Loucy (cell line): ENCODE measurements around the gene GRN.
"Not testable (repeated sequence)": the region's sequence is repeated elsewhere in the genome, so short reads cannot be mapped to it uniquely, and the experiment has no call there.

Source experiments
- H2AFZ ChIP-seq: fragments of 200-600 bp; sonication (generic); 2 replicates; pipeline ENCODE4 v1.6.0; 2016; ENCODE audit warnings: antibody characterized with exemption, mild to moderate bottlenecking, low read length, moderate library complexity
- H3F3A ChIP-seq: fragments of 200-600 bp; 2 replicates; pipeline ENCODE4 v1.6.0; 2016; ENCODE audit warnings: antibody characterized with exemption, low read depth, mild to moderate bottlenecking
- H3K27me3 ChIP-seq: fragments of 200-600 bp; sonication (generic); 2 replicates; pipeline ENCODE4 v1.6.1; 2014; ENCODE audit warnings: low read length, mild to moderate bottlenecking; ENCODE audit not compliant: insufficient read depth, poor library complexity, severe bottlenecking
- H3K36me3 ChIP-seq: fragments of 200-600 bp; sonication (generic); 2 replicates; pipeline ENCODE4 v1.6.1; 2016; ENCODE audit warnings: low read length; ENCODE audit not compliant: insufficient read depth
- H3K4me1 ChIP-seq: fragments of 200-600 bp; sonication (generic); 2 replicates; pipeline ENCODE4 v1.5.1; 2014; ENCODE audit warnings: low read length, mild to moderate bottlenecking; ENCODE audit not compliant: insufficient read depth, poor library complexity, severe bottlenecking
- H3K4me2 ChIP-seq: fragments of 200-600 bp; sonication (generic); 2 replicates; pipeline ENCODE4 v1.6.0; 2014; ENCODE audit warnings: antibody characterized with exemption, low read length, low read depth, mild to moderate bottlenecking; ENCODE audit not compliant: poor library complexity, severe bottlenecking
- H3K4me3 ChIP-seq: fragments of 200-600 bp; sonication (generic); 2 replicates; pipeline ENCODE4 v1.5.1; 2014; ENCODE audit warnings: low read length, mild to moderate bottlenecking, mixed read lengths; ENCODE audit not compliant: poor library complexity, severe bottlenecking
- H3K79me2 ChIP-seq: fragments of 200-600 bp; sonication (generic); 2 replicates; pipeline ENCODE4 v1.6.1; 2014; ENCODE audit warnings: low read length; ENCODE audit not compliant: insufficient read depth
- H3K9ac ChIP-seq: fragments of 200-600 bp; sonication (generic); 2 replicates; pipeline ENCODE4 v1.6.0; 2014; ENCODE audit warnings: mild to moderate bottlenecking, low read depth, low read length, moderate library complexity; ENCODE audit not compliant: poor library complexity, severe bottlenecking
- H3K9me2 ChIP-seq: fragments of 200-600 bp; sonication (generic); replicated peaks from 2 replicates; pipeline ENCODE4 v1.6.1; 2016; ENCODE audit warnings: low read depth, low read length, mixed read lengths
- H3K9me3 ChIP-seq: fragments of 200-600 bp; sonication (generic); 2 replicates; pipeline ENCODE4 v1.6.1; 2014; ENCODE audit warnings: mild to moderate bottlenecking, antibody characterized with exemption, low read length, low read depth; ENCODE audit not compliant: insufficient read depth
- H4K20me1 ChIP-seq: fragments of 200-600 bp; sonication (generic); 2 replicates; pipeline ENCODE4 v1.6.0; 2014; ENCODE audit warnings: antibody characterized with exemption, low read length, mild to moderate bottlenecking; ENCODE audit not compliant: insufficient read depth, poor library complexity, severe bottlenecking
- EZH2phosphoT487 ChIP-seq: fragments of 200-600 bp; IDR thresholded peaks from 2 replicates; pipeline ENCODE4 v1.6.1; 2018; ENCODE audit warnings: antibody characterized with exemption, mild to moderate bottlenecking, moderate library complexity, borderline replicate concordance
- TF ChIP-seq, protein P1 (sequence below): fragments of 200-600 bp; sonication (generic); conservative IDR thresholded peaks from 2 replicates; pipeline ENCODE4 v1.5.1; 2014; ENCODE audit warnings: mild to moderate bottlenecking, antibody characterized with exemption, low read length

Gene GRN

DNA sequence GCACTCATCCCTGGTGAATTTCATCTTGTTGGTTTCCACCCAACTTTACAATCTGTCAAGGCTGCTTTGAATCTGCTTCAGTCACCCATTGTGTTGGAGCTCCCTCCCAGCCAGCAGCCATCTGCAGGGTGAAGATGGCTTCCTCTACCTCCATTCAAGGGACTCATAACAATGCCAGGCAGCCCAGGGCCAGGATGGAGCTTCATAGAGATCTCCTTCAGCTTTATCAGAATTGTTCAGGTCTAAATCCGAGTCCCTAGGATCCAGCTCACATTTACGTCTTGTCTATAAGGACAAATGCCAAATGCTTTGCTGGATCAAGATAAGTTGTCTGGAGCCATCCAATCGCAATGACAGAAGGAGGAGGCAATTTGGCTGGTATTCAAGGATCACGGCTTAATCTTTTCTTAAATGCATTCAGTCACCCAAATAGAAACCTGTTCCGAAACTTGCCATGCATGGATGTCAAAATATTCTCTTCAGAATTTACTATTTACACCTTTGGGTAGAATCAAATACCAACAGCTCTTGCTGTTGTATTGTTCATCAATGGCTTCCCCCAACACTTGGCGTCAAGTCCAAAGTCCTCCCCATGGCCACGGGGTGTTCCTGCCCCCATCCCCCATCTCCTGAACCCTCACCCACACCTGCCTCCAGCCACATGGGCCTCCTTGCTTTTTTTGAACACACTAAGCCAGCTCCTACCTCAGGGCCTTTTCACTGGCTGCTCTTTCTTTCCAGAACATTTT is 22.3 kb downstream of the GRN start:
- Histone ChIP-seq H3K4me2 (no peak overlapping the region), H3F3A (no peaks in the 10 kb centered on the region), H2AFZ (no peak overlapping the region), H3K9me2 (no peaks in the 10 kb centered on the region), H3K36me3 (no peaks in the 10 kb centered on the region), H4K20me1 (no peaks in the 10 kb centered on the region), H3K27me3 (no peaks in the 10 kb centered on the region), H3K4me3 (no peak overlapping the region), H3K4me1 (peaks cover 7% of the 10 kb centered on the region), H3K9me3 (no peaks in the 10 kb centered on the region), H3K9ac (no peak overlapping the region), H3K79me2 (peaks cover 4% of the 10 kb centered on the region; the same call in 1 of the 2 replicates)
- no peak for TF ChIP-seq EZH2phosphoT487
- TF ChIP-seq, protein P1, sequence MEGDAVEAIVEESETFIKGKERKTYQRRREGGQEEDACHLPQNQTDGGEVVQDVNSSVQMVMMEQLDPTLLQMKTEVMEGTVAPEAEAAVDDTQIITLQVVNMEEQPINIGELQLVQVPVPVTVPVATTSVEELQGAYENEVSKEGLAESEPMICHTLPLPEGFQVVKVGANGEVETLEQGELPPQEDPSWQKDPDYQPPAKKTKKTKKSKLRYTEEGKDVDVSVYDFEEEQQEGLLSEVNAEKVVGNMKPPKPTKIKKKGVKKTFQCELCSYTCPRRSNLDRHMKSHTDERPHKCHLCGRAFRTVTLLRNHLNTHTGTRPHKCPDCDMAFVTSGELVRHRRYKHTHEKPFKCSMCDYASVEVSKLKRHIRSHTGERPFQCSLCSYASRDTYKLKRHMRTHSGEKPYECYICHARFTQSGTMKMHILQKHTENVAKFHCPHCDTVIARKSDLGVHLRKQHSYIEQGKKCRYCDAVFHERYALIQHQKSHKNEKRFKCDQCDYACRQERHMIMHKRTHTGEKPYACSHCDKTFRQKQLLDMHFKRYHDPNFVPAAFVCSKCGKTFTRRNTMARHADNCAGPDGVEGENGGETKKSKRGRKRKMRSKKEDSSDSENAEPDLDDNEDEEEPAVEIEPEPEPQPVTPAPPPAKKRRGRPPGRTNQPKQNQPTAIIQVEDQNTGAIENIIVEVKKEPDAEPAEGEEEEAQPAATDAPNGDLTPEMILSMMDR = no peak

DNA sequence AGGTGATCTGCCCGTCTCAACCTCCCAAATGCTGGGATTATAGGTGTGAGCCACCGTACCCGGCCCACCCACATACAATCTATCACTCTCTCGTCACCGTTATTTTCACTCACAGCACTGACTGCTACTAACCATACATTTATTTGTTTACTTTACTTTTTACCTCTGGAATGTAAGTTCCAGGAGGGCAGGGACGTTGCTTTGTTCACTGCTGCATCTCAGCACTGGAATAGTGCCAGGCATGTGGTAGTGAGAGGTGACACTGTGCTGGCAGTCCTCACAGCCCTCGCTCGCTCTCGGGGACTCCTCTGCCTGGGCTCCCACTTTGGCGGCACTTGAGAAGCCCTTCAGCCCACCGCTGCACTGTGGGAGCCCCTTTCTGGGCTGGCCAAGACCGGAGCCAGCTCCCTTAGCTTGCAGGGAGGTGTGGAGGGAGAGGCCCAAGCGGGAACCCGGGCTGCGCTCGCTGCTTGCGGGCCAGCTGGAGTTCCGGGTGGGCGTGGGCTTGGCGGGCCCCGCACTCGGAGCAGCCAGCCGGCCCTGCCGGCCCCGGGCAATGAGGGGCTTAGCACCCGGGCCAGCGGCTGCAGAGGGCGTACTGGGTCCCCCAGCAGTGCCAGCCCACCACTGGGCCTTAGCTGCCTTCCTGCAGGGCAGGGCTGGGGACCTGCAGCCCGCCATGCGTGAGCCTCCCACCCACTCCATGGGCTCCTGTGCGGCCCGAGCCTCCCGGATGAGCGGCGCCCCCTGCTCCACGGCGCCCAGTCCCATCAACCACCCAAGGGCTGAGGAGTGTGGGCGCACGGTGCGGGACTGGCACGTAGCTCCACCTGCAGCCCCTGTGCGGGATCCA is 23.5 kb downstream of the GRN start:
- H3F3A ChIP-seq, H3K36me3 ChIP-seq, H4K20me1 ChIP-seq, H3K27me3 ChIP-seq, H3K9me3 ChIP-seq, H3K4me2 ChIP-seq, H3K9ac ChIP-seq, H2AFZ ChIP-seq, H3K9me2 ChIP-seq, H3K79me2 ChIP-seq, H3K4me3 ChIP-seq, H3K4me1 ChIP-seq: not testable (repeated sequence)

DNA sequence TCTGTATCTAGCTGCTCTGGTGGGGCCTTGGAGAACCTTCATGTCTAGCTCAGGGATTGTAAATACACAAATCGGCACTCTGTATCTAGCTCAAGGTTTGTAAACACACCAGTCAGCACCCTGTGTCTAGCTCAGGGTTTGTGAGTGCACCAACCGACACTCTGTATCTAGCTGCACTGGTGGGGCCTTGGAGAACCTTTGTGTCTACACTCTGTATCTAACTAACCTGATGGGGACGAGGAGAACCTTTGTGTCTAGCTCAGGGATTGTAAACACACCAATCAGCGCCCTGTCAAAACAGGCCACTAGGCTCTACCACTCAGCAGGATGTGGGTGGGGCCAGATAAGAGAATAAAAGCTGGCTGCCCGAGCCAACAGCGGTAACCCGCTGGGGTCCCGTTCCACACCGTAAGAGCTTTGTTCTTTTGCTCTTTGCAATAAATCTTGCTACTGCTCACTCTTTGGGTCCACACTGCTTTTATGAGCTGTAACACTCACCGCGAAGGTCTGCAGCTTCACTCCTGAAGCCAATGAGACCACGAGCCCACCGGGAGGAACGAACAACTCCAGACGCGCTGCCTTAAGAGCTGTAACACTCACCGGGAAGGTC is 24.4 kb downstream of the GRN start:
- H3K27me3 ChIP-seq, H4K20me1 ChIP-seq, H3K9me2 ChIP-seq, H3K9ac ChIP-seq, H3K4me3 ChIP-seq, H3K79me2 ChIP-seq, H3K36me3 ChIP-seq, H3K9me3 ChIP-seq, H3F3A ChIP-seq, H3K4me1 ChIP-seq, H2AFZ ChIP-seq, H3K4me2 ChIP-seq: not testable (repeated sequence)

DNA sequence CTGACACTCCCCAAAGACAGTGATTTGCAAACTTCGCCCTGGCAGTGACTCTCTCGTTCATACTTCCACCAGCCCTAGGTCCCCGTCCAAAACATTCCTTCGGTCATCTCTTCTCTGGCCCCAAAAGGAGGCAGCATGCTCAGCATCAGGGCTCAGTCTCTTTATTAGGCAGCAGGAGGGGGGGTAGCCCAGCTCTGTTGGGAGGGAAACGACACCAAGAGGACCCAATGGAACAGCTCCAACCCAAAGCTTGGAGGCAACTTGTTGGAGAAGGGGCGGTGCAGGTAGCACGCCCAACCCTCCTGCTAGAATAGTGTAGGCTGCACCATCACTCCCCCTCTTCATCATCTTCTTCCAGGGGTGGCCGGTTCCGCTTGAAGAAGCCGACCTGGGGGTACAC is 26.9 kb downstream of the GRN start:
- Histone ChIP-seq H3K9ac (no peak overlapping the region), H2AFZ (no peak overlapping the region), H3K4me3 (no peak overlapping the region), H3K4me1 (no peaks in the 10 kb centered on the region), H4K20me1 (no peaks in the 10 kb centered on the region), H3K9me3 (no peaks in the 10 kb centered on the region), H3K36me3 (no peaks in the 10 kb centered on the region), H3K79me2 (no peaks in the 10 kb centered on the region), H3K9me2 (no peaks in the 10 kb centered on the region), H3F3A (no peaks in the 10 kb centered on the region), H3K27me3 (no peaks in the 10 kb centered on the region), H3K4me2 (no peak overlapping the region)
- TF ChIP-seq, protein P1 = no peak
- TF ChIP-seq EZH2phosphoT487 = no peak
